HG03064 (cell line): ENCODE results near the gene CD274.

Experiments
- ATAC-seq: cut with Tn5 transposase; IDR thresholded peaks from one replicate; pipeline ENCODE4 v1.9.1; 2021; ENCODE audit warnings: low read depth; ENCODE audit not compliant: unreplicated experiment

CD274 gene

GRCh38 chr9:5518937-5519319 is 68.6 kb downstream of the CD274 start:
- peak; percentile 14 for ATAC-seq
